GM12878 (cell line): Measurements from ENCODE around the gene PRC1. TPM values are rescaled to one million over a fixed set of nuclear protein-coding genes. Genes with fewer than 3 reads are reported as not detected.

ENCODE experiments used
- ATAC-seq: fragments of 200-7000 bp; cut with Tn5 transposase; 3 replicates; pipeline ENCODE4 v1.9.1; 2020; ENCODE audit warnings: mild to moderate bottlenecking, moderate library complexity
- BruUV-seq: library from RNA; stranded (reverse); fragments of 400-500 nt; replicated peaks from 2 replicates; lab custom pipeline; 2021; lab: Mats Ljungman, UMichigan
- CTCF ChIA-PET: fragments of 300-600 bp; sonication (Branson Sonifier 250); formaldehyde crosslinking; extraction: SDS; loops from one replicate; lab custom pipeline; 2021; ENCODE audit warnings: inconsistent platforms; lab: Yijun Ruan, JAX
- POLR2A ChIA-PET: fragments of 350-600 bp; formaldehyde crosslinking; extraction: SDS; loops from one replicate; lab custom pipeline; 2021; ENCODE audit warnings: inconsistent platforms; lab: Charles Lee
- RAD21 ChIA-PET: fragments of 300-600 bp; sonication (Branson Sonifier 250); formaldehyde crosslinking; loops from one replicate; lab custom pipeline; 2023; ENCODE audit warnings: antibody characterized with exemption; ENCODE audit not compliant: unreplicated experiment; lab: Charles Lee
- SMC1A ChIA-PET: fragments of 300-600 bp; sonication (Branson Sonifier 250); formaldehyde crosslinking; loops from one replicate; lab custom pipeline; 2023; ENCODE audit not compliant: unreplicated experiment, uncharacterized antibody; lab: Charles Lee
- DNase-seq: peaks from one replicate; pipeline ENCODE4 v3.0.0-alpha.2; 2011; ENCODE audit warnings: low read depth, low spot score
- FAIRE-seq: peaks from 3 replicates; lab custom pipeline; 2011; peaks lifted over from hg19 to GRCh38; lab: Jason Lieb, UNC
- H2AFZ ChIP-seq: 2 replicates; pipeline ENCODE4 v1.6.0; 2011; ENCODE audit warnings: low read depth, low read length, control low read depth; ENCODE audit not compliant: control insufficient read depth
- H3K27ac ChIP-seq: 2 replicates; pipeline ENCODE4 v1.5.1; 2011; ENCODE audit warnings: control low read depth; ENCODE audit not compliant: control insufficient read depth, insufficient read depth
- H3K27me3 ChIP-seq, 2 experiments: replicated peaks in 1 of 2; 2 replicates each; pipeline versions ENCODE4 v1.6.0 to v1.6.1; 2011; ENCODE audit warnings: low read length in 1 of 2; ENCODE audit not compliant: control insufficient read depth in 2 of 2, insufficient read depth in 2 of 2
- H3K36me3 ChIP-seq, 2 experiments: 2 replicates each; pipeline ENCODE4 v1.5.1; 2011; ENCODE audit warnings: low read length in 1 of 2; ENCODE audit not compliant: control insufficient read depth in 2 of 2, insufficient read depth in 2 of 2
- H3K4me1 ChIP-seq: 2 replicates; pipeline ENCODE4 v1.6.1; 2011; ENCODE audit warnings: mild to moderate bottlenecking, low read length, moderate library complexity, mixed read lengths; ENCODE audit not compliant: control insufficient read depth, insufficient read depth
- H3K4me2 ChIP-seq: 2 replicates; pipeline ENCODE4 v1.6.0; 2011; ENCODE audit warnings: control low read depth; ENCODE audit not compliant: control insufficient read depth, insufficient read depth
- H3K4me3 ChIP-seq: fragments of 200-600 bp; sonication (generic); 2 replicates; pipeline ENCODE4 v1.5.1; 2016
- H3K79me2 ChIP-seq: 2 replicates; pipeline ENCODE4 v1.6.0; 2011; ENCODE audit warnings: low read length; ENCODE audit not compliant: control insufficient read depth, insufficient read depth
- H3K9ac ChIP-seq: 2 replicates; pipeline ENCODE4 v1.8.0; 2011; ENCODE audit warnings: low read length, control low read depth, mixed read lengths; ENCODE audit not compliant: control insufficient read depth, insufficient read depth
- H3K9me3 ChIP-seq: replicated peaks from 3 replicates; pipeline ENCODE4 v1.5.1; 2011; ENCODE audit warnings: mild to moderate bottlenecking, low read length; ENCODE audit not compliant: control insufficient read depth, insufficient read depth
- H4K20me1 ChIP-seq: 2 replicates; pipeline ENCODE4 v1.6.0; 2011; ENCODE audit not compliant: control insufficient read depth, insufficient read depth
- BHLHE40 ChIP-seq, 2 experiments: fragments of 450-650 bp in 1 of 2; IDR thresholded peaks; 2 replicates each; pipeline ENCODE4 v1.6.1; 2011 to 2017; ENCODE audit warnings: low read depth in 2 of 2, borderline replicate concordance in 1 of 2, improper control_type of control experiment in 1 of 2, low read length in 1 of 2, mild to moderate bottlenecking in 1 of 2
- HDGF ChIP-seq: fragments of 450-650 bp; IDR thresholded peaks from 2 replicates; pipeline ENCODE4 v1.6.1; 2016; ENCODE audit warnings: antibody characterized with exemption
- NBN ChIP-seq: fragments of 450-650 bp; IDR thresholded peaks from 2 replicates; pipeline ENCODE4 v1.6.1; 2016
- NRF1 ChIP-seq: conservative IDR thresholded peaks from 2 replicates; pipeline ENCODE4 v1.6.1; 2011; ENCODE audit warnings: mild to moderate bottlenecking, low read depth, low read length, improper control_type of control experiment
- PKNOX1 ChIP-seq: fragments of 450-650 bp; IDR thresholded peaks from 2 replicates; pipeline ENCODE4 v1.6.1; 2016; ENCODE audit warnings: mild to moderate bottlenecking
- RFX5 ChIP-seq: IDR thresholded peaks from 2 replicates; pipeline ENCODE4 v1.6.1; 2011; ENCODE audit warnings: low read depth, low read length, improper control_type of control experiment
- SMC3 ChIP-seq: IDR thresholded peaks from 2 replicates; pipeline ENCODE4 v1.6.1; 2011; ENCODE audit warnings: low read length, improper control_type of control experiment, borderline replicate concordance
- TCF7 ChIP-seq: IDR thresholded peaks from 2 replicates; pipeline ENCODE4 v1.6.1; 2014; ENCODE audit warnings: antibody characterized with exemption, borderline replicate concordance
- ZBED1 ChIP-seq: IDR thresholded peaks from 2 replicates; pipeline ENCODE4 v1.6.1; 2016; ENCODE audit warnings: borderline replicate concordance
- ZNF274 ChIP-seq: IDR thresholded peaks from one replicate; pipeline ENCODE4 v1.8.0; 2011; ENCODE audit not compliant: insufficient read length, insufficient read depth
- ZZZ3 ChIP-seq: IDR thresholded peaks from 2 replicates; pipeline ENCODE4 v1.6.1; 2011; ENCODE audit warnings: low read depth; ENCODE audit not compliant: control insufficient read depth, insufficient read length
- WGBS: methylation state at CpG from one replicate; pipeline ENCODE4 v1.1.6; 2016; ENCODE audit warnings: low lambda C conversion rate; ENCODE audit not compliant: insufficient replicate concordance, insufficient coverage; ENCODE audit errors: missing lambda C conversion rate; 5-methylcytosine and 5-hydroxymethylcytosine counted together
- in situ Hi-C: fragments of 300-500 bp; cut with MboI; formaldehyde crosslinking; loops from 9 replicates; pipeline ENCODE4 v1.14.3; 2018; ENCODE audit warnings: mixed read lengths
- intact Hi-C: fragments of 100-400 bp; cut with micrococcal nuclease; formaldehyde crosslinking; loops from one replicate; pipeline ENCODE4 v1.14.2; 2022; ENCODE audit not compliant: unreplicated experiment
- polyA plus RNA-seq, 11 experiments: library from polyadenylated mRNA; depleted of rRNA in 4 of 11; unstranded in 6 of 11; stranded (reverse) in 5 of 11; fragments of >200 nt; fragmentation: Nextera tagmentation in 4 of 11; fragmentation: Illumina TruSeq in 1 of 11; extraction: Ambion mirVana in 4 of 11; extraction: Trizol in 1 of 11; gene quantifications; 1 replicate in 1 of 11; 2 replicates in 10 of 11; pipeline versions ENCODE4 v1.2.1 to v1.2.3, GENCODE V29; 2011 to 2016; ENCODE audit warnings: inconsistent platforms in 2 of 11, missing spikeins in 2 of 11, low read depth in 1 of 11
- total RNA-seq, 4 experiments: library from RNA; depleted of rRNA in 3 of 4; stranded (reverse); fragments of >200 nt in 3 of 4; fragmentation: Illumina TruSeq in 1 of 4; extraction: Trizol in 1 of 4; gene quantifications; 2 replicates each; pipeline versions ENCODE4 v1.2.1 to v1.2.3, GENCODE V29; 2013 to 2021
- TF ChIP-seq, protein P1 (sequence below): fragments of 450-650 bp; IDR thresholded peaks from 2 replicates; pipeline ENCODE4 v1.6.1; 2016; ENCODE audit warnings: mild to moderate bottlenecking, moderate library complexity, borderline replicate concordance
- TF ChIP-seq, protein P2 (sequence below): IDR thresholded peaks from 2 replicates; pipeline ENCODE4 v1.6.1; 2012; ENCODE audit warnings: low read depth, low read length, improper control_type of control experiment

The PRC1 gene
- total and polyA plus RNA-seq, 10 of the 15 experiments (the other 5 are each of a cell fraction or from before 2014, with no cell fraction given) = 100 to 241 (median 131) TPM

DNA sequence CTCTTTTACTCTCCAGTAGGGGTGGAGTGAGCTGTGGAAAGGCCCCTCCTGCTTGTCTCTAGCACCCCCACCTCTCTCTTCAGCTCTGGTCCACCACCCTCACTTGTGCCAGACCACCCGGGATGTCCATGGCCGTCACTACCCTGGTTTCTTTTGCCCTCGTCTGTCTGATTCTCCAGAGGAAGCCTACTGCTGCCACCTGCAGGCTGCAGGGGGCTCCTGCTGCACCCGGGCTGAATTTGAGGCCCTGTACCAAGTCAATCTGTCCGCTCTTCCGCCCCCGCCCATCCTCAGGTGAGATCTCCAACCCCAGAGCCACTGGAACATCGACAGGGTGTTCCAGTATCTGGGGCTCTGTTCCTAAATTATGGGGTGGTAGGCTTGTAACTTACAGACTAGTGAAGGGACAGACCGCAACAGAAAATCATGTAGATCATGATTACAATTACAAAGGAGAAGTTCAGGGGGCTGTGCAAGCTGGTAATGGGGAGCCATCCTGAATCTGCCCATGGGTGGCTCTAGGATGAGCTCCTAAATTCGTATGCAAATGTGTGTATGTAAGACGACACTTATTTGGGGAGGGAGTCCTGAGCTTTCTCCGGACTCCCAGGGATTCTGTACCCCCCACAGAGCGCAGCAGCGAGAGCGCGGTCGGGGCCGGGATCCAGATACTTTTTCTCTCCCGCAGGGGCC, 59.9 kb downstream of the PRC1 start:
- Histone ChIP-seq H3K27ac (no peak overlapping the region), H3K9me3 (no peaks in the 10 kb centered on the region), H3K36me3 (peaks cover 0 to 4% of the 10 kb centered on the region in 2 experiments; a peak in 3 of 4 replicates), H3K27me3 (no peaks in the 10 kb centered on the region), H3K79me2 (peaks cover 26% of the 10 kb centered on the region), H2AFZ (peak overlapping the region; percentile 91), H3K9ac (peak overlapping the region; percentile 20; the same call in 1 of the 2 replicates), H3K4me1 (peaks cover 31% of the 10 kb centered on the region), H4K20me1 (no peaks in the 10 kb centered on the region; the same call in 1 of the 2 replicates), H3K4me2 (peak overlapping the region; percentile 91), H3K4me3 (peak overlapping the region; percentile 79)
- DNase-seq (peak; percentile 43), FAIRE-seq (peak; percentile 92), ATAC-seq (peak; percentile 59)
- ChIA-PET POLR2A (interaction anchor here (0.6 to 7.0 kb wide), 14 partner anchors 9 to 270 kb away, joined by 3 to 113 read pairs (median 4); partner anchors contain the start of genes MAN2A2 and RCCD1), SMC1A (interaction anchor here (1.0 to 9.2 kb wide), 15 partner anchors 12 to 628 kb away, joined by 3 to 225 read pairs (median 6); partner anchors contain the start of genes CRTC3, MAN2A2 and RCCD1), CTCF (interaction anchor here (0.7 to 18.1 kb wide), 42 partner anchors 9 to 723 kb away, joined by 3 to 480 read pairs (median 4); partner anchors contain the start of genes FES, MAN2A2, RCCD1 and VPS33B), RAD21 (interaction anchor here (0.7 to 7.2 kb wide), 18 partner anchors 9 to 701 kb away, joined by 3 to 193 read pairs (median 4); partner anchors contain the start of genes BLM, CIB1, FES and GDPGP1)
- in situ Hi-C loops (no loop called here), intact Hi-C loops (loop anchor here (1.0 to 10.0 kb wide), 5 partner anchors 32 to 292 kb away; partner anchors contain the start of gene BLM)
- WGBS = under 1% methylated on average over 19 of the region's 19 CpGs
- BruUV-seq = no TSS peak
- TF ChIP-seq ZBED1 (no peak), SMC3 (peak; percentile 65), HDGF (peak; percentile 53; the same call in 1 of the 2 replicates), BHLHE40 (IDR thresholded peaks at IDR 0.05; ENCODE audit: borderline replicate concordance in 1 of 2, low read depth in 2 of 2, low read length in 1 of 2) (peak in 1 of 2 experiments; percentile 50; a peak in 2 of 4 replicates), NBN (peak; percentile 62; the same call in 1 of the 2 replicates), ZNF274 (no peak), NRF1 (no peak), PKNOX1 (peak; percentile 39), RFX5 (no peak), TCF7 (no peak), ZZZ3 (no peak)
- TF ChIP-seq, protein P1, sequence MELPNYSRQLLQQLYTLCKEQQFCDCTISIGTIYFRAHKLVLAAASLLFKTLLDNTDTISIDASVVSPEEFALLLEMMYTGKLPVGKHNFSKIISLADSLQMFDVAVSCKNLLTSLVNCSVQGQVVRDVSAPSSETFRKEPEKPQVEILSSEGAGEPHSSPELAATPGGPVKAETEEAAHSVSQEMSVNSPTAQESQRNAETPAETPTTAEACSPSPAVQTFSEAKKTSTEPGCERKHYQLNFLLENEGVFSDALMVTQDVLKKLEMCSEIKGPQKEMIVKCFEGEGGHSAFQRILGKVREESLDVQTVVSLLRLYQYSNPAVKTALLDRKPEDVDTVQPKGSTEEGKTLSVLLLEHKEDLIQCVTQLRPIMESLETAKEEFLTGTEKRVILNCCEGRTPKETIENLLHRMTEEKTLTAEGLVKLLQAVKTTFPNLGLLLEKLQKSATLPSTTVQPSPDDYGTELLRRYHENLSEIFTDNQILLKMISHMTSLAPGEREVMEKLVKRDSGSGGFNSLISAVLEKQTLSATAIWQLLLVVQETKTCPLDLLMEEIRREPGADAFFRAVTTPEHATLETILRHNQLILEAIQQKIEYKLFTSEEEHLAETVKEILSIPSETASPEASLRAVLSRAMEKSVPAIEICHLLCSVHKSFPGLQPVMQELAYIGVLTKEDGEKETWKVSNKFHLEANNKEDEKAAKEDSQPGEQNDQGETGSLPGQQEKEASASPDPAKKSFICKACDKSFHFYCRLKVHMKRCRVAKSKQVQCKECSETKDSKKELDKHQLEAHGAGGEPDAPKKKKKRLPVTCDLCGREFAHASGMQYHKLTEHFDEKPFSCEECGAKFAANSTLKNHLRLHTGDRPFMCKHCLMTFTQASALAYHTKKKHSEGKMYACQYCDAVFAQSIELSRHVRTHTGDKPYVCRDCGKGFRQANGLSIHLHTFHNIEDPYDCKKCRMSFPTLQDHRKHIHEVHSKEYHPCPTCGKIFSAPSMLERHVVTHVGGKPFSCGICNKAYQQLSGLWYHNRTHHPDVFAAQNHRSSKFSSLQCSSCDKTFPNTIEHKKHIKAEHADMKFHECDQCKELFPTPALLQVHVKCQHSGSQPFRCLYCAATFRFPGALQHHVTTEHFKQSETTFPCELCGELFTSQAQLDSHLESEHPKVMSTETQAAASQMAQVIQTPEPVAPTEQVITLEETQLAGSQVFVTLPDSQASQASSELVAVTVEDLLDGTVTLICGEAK = no peak
- TF ChIP-seq, protein P2, sequence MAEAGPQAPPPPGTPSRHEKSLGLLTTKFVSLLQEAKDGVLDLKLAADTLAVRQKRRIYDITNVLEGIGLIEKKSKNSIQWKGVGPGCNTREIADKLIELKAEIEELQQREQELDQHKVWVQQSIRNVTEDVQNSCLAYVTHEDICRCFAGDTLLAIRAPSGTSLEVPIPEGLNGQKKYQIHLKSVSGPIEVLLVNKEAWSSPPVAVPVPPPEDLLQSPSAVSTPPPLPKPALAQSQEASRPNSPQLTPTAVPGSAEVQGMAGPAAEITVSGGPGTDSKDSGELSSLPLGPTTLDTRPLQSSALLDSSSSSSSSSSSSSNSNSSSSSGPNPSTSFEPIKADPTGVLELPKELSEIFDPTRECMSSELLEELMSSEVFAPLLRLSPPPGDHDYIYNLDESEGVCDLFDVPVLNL = no peak
